Epithelial cell of proximal tubule (primary cell): ENCODE data around the gene JAKMIP2. TPM values are rescaled to one million over a fixed set of nuclear protein-coding genes. Genes with fewer than 3 reads are reported as not detected.
"Not testable (repeated sequence)": the region's sequence is repeated elsewhere in the genome, so short reads cannot be mapped to it uniquely, and the experiment has no call there.

ENCODE experiments used
- DNase-seq: peaks from one replicate; pipeline ENCODE4 v3.0.0-alpha.2; 2011; ENCODE audit warnings: low read depth
- H3K4me3 ChIP-seq: 2 replicates; pipeline ENCODE4 v1.5.1; 2011; ENCODE audit warnings: low read depth, mild to moderate bottlenecking, low read length
- CTCF ChIP-seq: conservative IDR thresholded peaks from 2 replicates; pipeline ENCODE4 v1.5.1; 2012; ENCODE audit warnings: low read depth, mild to moderate bottlenecking, low read length
- total RNA-seq: library from RNA; depleted of rRNA; stranded (reverse); fragments of >200 nt; gene quantifications from 2 replicates; pipeline ENCODE4 v1.2.3, GENCODE V29; 2015

JAKMIP2 gene
- total RNA-seq, 1 donor from 2014 or later: 0.17 TPM

GRCh38 chr5:147557876-147558745 lies 224.4 kb downstream of the JAKMIP2 start:
- no peak for TF ChIP-seq CTCF
- H3K4me3 ChIP-seq: no peak overlapping the region
- DNase-seq: no peak

- no peak for DNase-seq
- no peak for TF ChIP-seq CTCF
- H3K4me3 ChIP-seq: no peak overlapping the region
These were observed 227.4 kb downstream of the JAKMIP2 start for GRCh38 chr5:147555176-147555575.

GRCh38 chr5:147554261-147554817 lies 228.2 kb downstream of the JAKMIP2 start:
- no peak for DNase-seq
- no peak overlapping the region for H3K4me3 ChIP-seq
- no peak for TF ChIP-seq CTCF

GRCh38 chr5:147553817-147554216 lies 228.7 kb downstream of the JAKMIP2 start:
- DNase-seq, H3K4me3 ChIP-seq: not testable (repeated sequence)

- no peak overlapping the region for H3K4me3 ChIP-seq
- DNase-seq: no peak
- TF ChIP-seq CTCF: no peak
These were observed 229.6 kb downstream of the JAKMIP2 start for GRCh38 chr5:147552897-147553296.

- no peak for TF ChIP-seq CTCF
- no peak overlapping the region for H3K4me3 ChIP-seq
- DNase-seq: no peak
These were observed 230.9 kb downstream of the JAKMIP2 start for GRCh38 chr5:147551677-147552076.

GRCh38 chr5:147547730-147548129 lies 234.8 kb downstream of the JAKMIP2 start:
- DNase-seq: no peak
- no peak for TF ChIP-seq CTCF
- H3K4me3 ChIP-seq: no peak overlapping the region
